WTC11 (cell line): ENCODE results near the gene MEAK7. TPM values are rescaled to one million over a fixed set of nuclear protein-coding genes. Genes with fewer than 3 reads are reported as not detected.

Source experiments
- ATAC-seq: fragments of 200-7000 bp; cut with Tn5 transposase; 2 replicates; pipeline ENCODE4 v1.10.0; 2021; ENCODE audit warnings: mild to moderate bottlenecking, moderate library complexity
- CTCF ChIA-PET: fragments of 300-600 bp; sonication (Branson Sonifier 250); formaldehyde crosslinking; loops from one replicate; lab custom pipeline; 2021; ENCODE audit warnings: antibody characterized with exemption; lab: Charles Lee
- POLR2A ChIA-PET: fragments of 350-600 bp; sonication (Branson Sonifier 250); formaldehyde crosslinking; loops from one replicate; lab custom pipeline; 2021; ENCODE audit warnings: antibody characterized with exemption; lab: Charles Lee
- DNase-seq: peaks from one replicate; pipeline ENCODE4 v3.0.0; 2021; ENCODE audit warnings: low spot score
- H3K27ac Mint-ChIP-seq: 2 replicates; pipeline ENCODE4 v1.8.0; 2021; ENCODE audit warnings: mixed read lengths
- H3K27me3 Mint-ChIP-seq: 2 replicates; pipeline ENCODE4 v1.8.0; 2021; ENCODE audit warnings: low read depth, mild to moderate bottlenecking, moderate library complexity, mixed read lengths
- H3K36me3 Mint-ChIP-seq: 2 replicates; pipeline ENCODE4 v1.8.0; 2021; ENCODE audit warnings: mixed read lengths
- H3K4me1 Mint-ChIP-seq: 2 replicates; pipeline ENCODE4 v1.8.0; 2022; ENCODE audit warnings: mixed read lengths
- H3K4me3 Mint-ChIP-seq: 2 replicates; pipeline ENCODE4 v1.8.0; 2021; ENCODE audit warnings: mild to moderate bottlenecking, moderate library complexity, mixed read lengths
- H3K9me3 Mint-ChIP-seq: 2 replicates; pipeline ENCODE4 v1.8.0; 2021; ENCODE audit warnings: mixed read lengths
- AR ChIP-seq: fragments of 250-450 bp; sonication (Bioruptor Pico); IDR thresholded peaks from 2 replicates; pipeline ENCODE4 v1.9.0; 2021; ENCODE audit warnings: mild to moderate bottlenecking
- E2F5 ChIP-seq: sonication (generic); formaldehyde crosslinking; IDR thresholded peaks from 2 replicates; pipeline ENCODE4 v1.8.1; 2022; ENCODE audit warnings: mild to moderate bottlenecking, moderate library complexity, missing genetic modification reagents
- EMX1 ChIP-seq: fragments of 250-450 bp; sonication (Bioruptor Pico); IDR thresholded peaks from 2 replicates; pipeline ENCODE4 v1.8.0; 2021; ENCODE audit warnings: mild to moderate bottlenecking
- FOXJ3 ChIP-seq: sonication (generic); formaldehyde crosslinking; IDR thresholded peaks from 2 replicates; pipeline ENCODE4 v1.9.0; 2021; ENCODE audit warnings: missing genetic modification reagents, mild to moderate bottlenecking, borderline replicate concordance
- GTF2I ChIP-seq: fragments of 250-450 bp; sonication (Bioruptor Pico); conservative IDR thresholded peaks from 2 replicates; pipeline ENCODE4 v1.4.0; 2021; ENCODE audit warnings: mild to moderate bottlenecking
- JAZF1 ChIP-seq: fragments of 250-450 bp; sonication (Bioruptor Pico); IDR thresholded peaks from 2 replicates; pipeline ENCODE4 v1.9.0; 2021; ENCODE audit warnings: moderate library complexity, mild to moderate bottlenecking, inconsistent platforms
- JUN ChIP-seq: sonication (generic); formaldehyde crosslinking; IDR thresholded peaks from 2 replicates; pipeline ENCODE4 v1.8.0; 2023; ENCODE audit warnings: mild to moderate bottlenecking, missing genetic modification reagents
- KAT7 ChIP-seq: sonication (generic); formaldehyde crosslinking; IDR thresholded peaks from 2 replicates; pipeline ENCODE4 v1.8.1; 2023; ENCODE audit warnings: missing genetic modification reagents, mild to moderate bottlenecking, borderline replicate concordance
- MAX ChIP-seq: sonication (generic); formaldehyde crosslinking; IDR thresholded peaks from 2 replicates; pipeline ENCODE4 v1.8.0; 2022; ENCODE audit warnings: mild to moderate bottlenecking, missing genetic modification reagents
- RORB ChIP-seq: fragments of 250-450 bp; sonication (Bioruptor Pico); IDR thresholded peaks from 2 replicates; pipeline ENCODE4 v1.9.0; 2021; ENCODE audit warnings: mild to moderate bottlenecking
- ZNF232 ChIP-seq: sonication (generic); formaldehyde crosslinking; IDR thresholded peaks from 2 replicates; pipeline ENCODE4 v1.8.0; 2022; ENCODE audit warnings: mild to moderate bottlenecking, missing genetic modification reagents
- ZNF263 ChIP-seq: sonication (generic); formaldehyde crosslinking; IDR thresholded peaks from 2 replicates; pipeline ENCODE4 v1.8.1; 2022; ENCODE audit warnings: low read depth, mild to moderate bottlenecking, moderate library complexity, missing genetic modification reagents
- ZNF317 ChIP-seq: sonication (generic); formaldehyde crosslinking; IDR thresholded peaks from 2 replicates; pipeline ENCODE4 v1.8.1; 2023; ENCODE audit warnings: low read depth, mild to moderate bottlenecking, moderate library complexity, missing genetic modification reagents, borderline replicate concordance
- ZNF423 ChIP-seq: fragments of 250-450 bp; sonication (Bioruptor Pico); IDR thresholded peaks from 2 replicates; pipeline ENCODE4 v2.1.2; 2022; ENCODE audit warnings: mild to moderate bottlenecking, moderate library complexity
- total RNA-seq: library from RNA; stranded (reverse); gene quantifications from 3 replicates; pipeline ENCODE4 v1.2.3, GENCODE V29; 2021
- TF ChIP-seq, protein P1 (sequence below): sonication (generic); formaldehyde crosslinking; IDR thresholded peaks from 2 replicates; pipeline ENCODE4 v1.8.1; 2023; ENCODE audit warnings: mild to moderate bottlenecking, moderate library complexity, missing genetic modification reagents
- TF ChIP-seq, protein P2 (sequence below): sonication (generic); formaldehyde crosslinking; IDR thresholded peaks from 2 replicates; pipeline ENCODE4 v1.8.1; 2022; ENCODE audit warnings: low read depth, mild to moderate bottlenecking, moderate library complexity, missing genetic modification reagents, borderline replicate concordance
- TF ChIP-seq, protein P3 (sequence below): fragments of 250-450 bp; sonication (Bioruptor Pico); conservative IDR thresholded peaks from 2 replicates; pipeline ENCODE4 v1.9.0; 2021; ENCODE audit warnings: mild to moderate bottlenecking
- TF ChIP-seq, protein P4 (sequence below): fragments of 250-450 bp; sonication (Bioruptor Pico); IDR thresholded peaks from 2 replicates; pipeline ENCODE4 v1.9.0; 2021; ENCODE audit warnings: mild to moderate bottlenecking

The MEAK7 gene
- total RNA-seq, 1 experiment from 2014 or later, result 14.4 TPM

DNA sequence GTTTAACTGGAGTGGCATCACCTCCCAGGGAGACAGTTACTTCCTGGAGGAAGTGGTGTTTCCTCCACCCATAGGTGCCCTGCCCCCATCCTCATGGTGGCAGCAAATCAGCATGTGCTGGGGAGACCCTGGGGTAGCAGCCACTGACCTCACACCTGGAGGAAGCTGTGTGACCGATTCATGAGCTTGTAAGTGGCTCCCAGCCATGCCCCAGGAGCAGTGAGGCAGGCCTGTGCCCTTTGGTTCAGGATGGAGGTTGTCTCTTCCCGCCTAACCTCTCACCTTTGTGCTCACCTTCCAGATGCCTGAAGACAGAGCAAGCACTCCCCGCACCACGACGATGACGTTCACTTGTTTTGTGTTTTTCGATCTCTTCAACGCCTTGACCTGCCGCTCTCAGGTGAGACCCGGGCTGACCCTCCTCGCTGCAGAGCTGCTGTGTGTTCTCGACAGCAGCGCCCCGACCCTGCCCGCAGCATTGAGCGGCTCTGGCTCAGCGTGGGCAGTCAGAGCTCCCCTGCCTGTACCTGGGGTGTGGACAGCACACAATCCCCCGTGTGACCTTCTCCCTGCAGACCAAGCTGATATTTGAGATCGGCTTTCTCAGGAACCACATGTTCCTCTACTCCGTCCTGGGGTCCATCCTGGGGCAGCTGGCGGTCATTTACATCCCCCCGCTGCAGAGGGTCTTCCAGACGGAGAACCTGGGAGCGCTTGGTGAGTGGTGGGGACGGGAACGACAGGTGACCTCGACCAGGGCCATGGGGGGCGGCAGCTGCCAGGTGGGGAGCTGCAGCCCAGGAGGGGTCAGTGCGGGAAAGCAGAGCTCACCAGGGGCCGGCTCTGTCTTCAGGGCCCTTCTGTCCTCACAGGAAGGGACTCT is 42.8 kb downstream of the MEAK7 start:
- H3K9me3 Mint-ChIP-seq, result peaks cover 6% of the 10 kb centered on the region
- H3K36me3 Mint-ChIP-seq, result peaks cover 13% of the 10 kb centered on the region
- ChIA-PET POLR2A (no interaction called here), CTCF (interaction anchor here (0.6 to 0.8 kb wide), 2 partner anchors 49 to 185 kb away, joined by 3 read pairs; no protein-coding TSS in a partner anchor)
- no peak overlapping the region for H3K27ac Mint-ChIP-seq
- no peak for ATAC-seq
- DNase-seq, result no peak
- no peaks in the 10 kb centered on the region for H3K27me3 Mint-ChIP-seq
- no peak overlapping the region for H3K4me3 Mint-ChIP-seq
- TF ChIP-seq, protein P1, sequence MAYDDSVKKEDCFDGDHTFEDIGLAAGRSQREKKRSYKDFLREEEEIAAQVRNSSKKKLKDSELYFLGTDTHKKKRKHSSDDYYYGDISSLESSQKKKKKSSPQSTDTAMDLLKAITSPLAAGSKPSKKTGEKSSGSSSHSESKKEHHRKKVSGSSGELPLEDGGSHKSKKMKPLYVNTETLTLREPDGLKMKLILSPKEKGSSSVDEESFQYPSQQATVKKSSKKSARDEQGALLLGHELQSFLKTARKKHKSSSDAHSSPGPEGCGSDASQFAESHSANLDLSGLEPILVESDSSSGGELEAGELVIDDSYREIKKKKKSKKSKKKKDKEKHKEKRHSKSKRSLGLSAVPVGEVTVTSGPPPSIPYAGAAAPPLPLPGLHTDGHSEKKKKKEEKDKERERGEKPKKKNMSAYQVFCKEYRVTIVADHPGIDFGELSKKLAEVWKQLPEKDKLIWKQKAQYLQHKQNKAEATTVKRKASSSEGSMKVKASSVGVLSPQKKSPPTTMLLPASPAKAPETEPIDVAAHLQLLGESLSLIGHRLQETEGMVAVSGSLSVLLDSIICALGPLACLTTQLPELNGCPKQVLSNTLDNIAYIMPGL (CRISPR knock-in tag), result no peak
- TF ChIP-seq JUN, result no peak
- no peak for TF ChIP-seq GTF2I (CRISPR knock-in tag)
- TF ChIP-seq, protein P2, sequence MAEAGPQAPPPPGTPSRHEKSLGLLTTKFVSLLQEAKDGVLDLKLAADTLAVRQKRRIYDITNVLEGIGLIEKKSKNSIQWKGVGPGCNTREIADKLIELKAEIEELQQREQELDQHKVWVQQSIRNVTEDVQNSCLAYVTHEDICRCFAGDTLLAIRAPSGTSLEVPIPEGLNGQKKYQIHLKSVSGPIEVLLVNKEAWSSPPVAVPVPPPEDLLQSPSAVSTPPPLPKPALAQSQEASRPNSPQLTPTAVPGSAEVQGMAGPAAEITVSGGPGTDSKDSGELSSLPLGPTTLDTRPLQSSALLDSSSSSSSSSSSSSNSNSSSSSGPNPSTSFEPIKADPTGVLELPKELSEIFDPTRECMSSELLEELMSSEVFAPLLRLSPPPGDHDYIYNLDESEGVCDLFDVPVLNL (CRISPR knock-in tag), result no peak
- TF ChIP-seq, all 79 proteins: peak for 0
- no peaks in the 10 kb centered on the region for H3K4me1 Mint-ChIP-seq

- Mint-ChIP-seq H3K27me3 (no peaks in the 10 kb centered on the region), H3K9me3 (peaks cover under 1% of the 10 kb centered on the region; the same call in 1 of the 2 replicates), H3K27ac (no peak overlapping the region), H3K36me3 (peaks cover 6% of the 10 kb centered on the region), H3K4me3 (no peak overlapping the region), H3K4me1 (no peaks in the 10 kb centered on the region)
- CTCF ChIA-PET, result interaction anchor here (0.6 to 1.2 kb wide), 2 partner anchors 49 to 153 kb away, joined by 3 read pairs; no protein-coding TSS in a partner anchor
- no peak for TF ChIP-seq FOXJ3
- TF ChIP-seq RORB, result no peak
- no peak for TF ChIP-seq ZNF317 (CRISPR knock-in tag)
- TF ChIP-seq JAZF1, result no peak
- no peak for TF ChIP-seq KAT7 (CRISPR knock-in tag)
- no peak for TF ChIP-seq EMX1 (CRISPR knock-in tag)
- TF ChIP-seq ZNF423 (CRISPR knock-in tag), result no peak
- no peak for TF ChIP-seq E2F5
- TF ChIP-seq MAX (CRISPR knock-in tag), result no peak
- TF ChIP-seq, protein P3, sequence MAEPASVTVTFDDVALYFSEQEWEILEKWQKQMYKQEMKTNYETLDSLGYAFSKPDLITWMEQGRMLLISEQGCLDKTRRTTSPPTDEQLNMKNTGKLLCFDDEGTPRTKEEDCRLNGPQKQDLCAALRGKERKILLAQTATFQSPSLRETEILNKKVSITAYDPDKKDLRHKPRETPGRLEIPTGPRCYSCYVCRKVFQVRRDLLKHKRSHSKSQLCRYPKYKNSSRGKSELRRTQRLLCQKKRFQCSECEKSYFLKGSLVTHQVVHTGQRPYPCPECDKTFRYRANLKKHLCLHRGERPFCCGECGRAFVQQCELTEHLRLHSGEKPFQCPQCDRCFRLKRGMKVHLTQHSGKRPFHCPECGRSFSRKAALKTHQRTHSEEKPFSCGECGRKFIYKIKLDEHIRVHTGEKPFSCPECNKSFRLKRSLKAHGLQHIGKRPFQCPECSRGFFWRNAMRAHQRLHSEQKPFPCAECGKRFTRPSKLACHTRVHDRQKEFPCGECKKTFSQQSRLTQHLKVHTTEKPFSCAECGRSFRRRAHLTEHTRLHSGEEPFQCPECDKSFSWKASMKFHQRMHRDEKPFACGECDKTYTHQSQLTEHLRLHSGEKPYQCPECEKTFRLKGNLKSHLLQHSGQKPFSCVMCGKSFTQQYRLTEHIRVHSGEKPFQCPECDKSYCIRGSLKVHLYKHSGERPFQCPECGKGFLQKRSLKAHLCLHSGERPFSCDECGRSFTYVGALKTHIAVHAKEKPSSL (CRISPR knock-in tag), result no peak
- TF ChIP-seq, protein P4, sequence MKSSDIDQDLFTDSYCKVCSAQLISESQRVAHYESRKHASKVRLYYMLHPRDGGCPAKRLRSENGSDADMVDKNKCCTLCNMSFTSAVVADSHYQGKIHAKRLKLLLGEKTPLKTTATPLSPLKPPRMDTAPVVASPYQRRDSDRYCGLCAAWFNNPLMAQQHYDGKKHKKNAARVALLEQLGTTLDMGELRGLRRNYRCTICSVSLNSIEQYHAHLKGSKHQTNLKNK, result no peak
- TF ChIP-seq ZNF232 (CRISPR knock-in tag), result no peak
- no peak for TF ChIP-seq ZNF263 (CRISPR knock-in tag)
- TF ChIP-seq AR (CRISPR knock-in tag), result no peak
- ATAC-seq, result no peak
- POLR2A ChIA-PET, result no interaction called here
- no peak for DNase-seq
Observed at GRCh38 chr16:84461029-84461412, 43.4 kb downstream of the MEAK7 start.
